ENCODE results near the gene NLN.

- TF ChIP-seq HNF1B (CRISPR knock-in tag; IDR thresholded peaks at IDR 0.05) = no peak
- no peak for TF ChIP-seq ZHX1 (CRISPR knock-in tag; IDR thresholded peaks at IDR 0.05; ENCODE audit: low read depth)
- no peak for TF ChIP-seq EP300 (IDR thresholded peaks at IDR 0.05; ENCODE audit: low read depth in 2 of 2, low read length in 2 of 2)
- TF ChIP-seq EP300 (CRISPR knock-in tag; IDR thresholded peaks at IDR 0.05; ENCODE audit: borderline replicate concordance) = no peak
- no peak for TF ChIP-seq KLF12 (CRISPR knock-in tag; IDR thresholded peaks at IDR 0.05; ENCODE audit: borderline replicate concordance)
- no peak for TF ChIP-seq ZNF792 (CRISPR knock-in tag; IDR thresholded peaks at IDR 0.05)
- no peak for TF ChIP-seq TEAD2 (CRISPR knock-in tag; IDR thresholded peaks at IDR 0.05)
- TF ChIP-seq KMT2B (CRISPR knock-in tag; IDR thresholded peaks at IDR 0.05) = no peak
- no peak for TF ChIP-seq SP1 (IDR thresholded peaks at IDR 0.05)
- no peak for TF ChIP-seq SP1 (CRISPR knock-in tag; IDR thresholded peaks at IDR 0.05)
- TF ChIP-seq ZNF496 (CRISPR knock-in tag; IDR thresholded peaks at IDR 0.05; ENCODE audit: insufficient replicate concordance) = no peak
- TF ChIP-seq ETV6 (CRISPR knock-in tag; conservative IDR thresholded peaks at IDR 0.05) = no peak
- no peak for TF ChIP-seq KIAA2018 (CRISPR knock-in tag; IDR thresholded peaks at IDR 0.05; ENCODE audit: borderline replicate concordance)
- TF ChIP-seq NR0B2 (CRISPR knock-in tag; IDR thresholded peaks at IDR 0.05) = no peak
Observed at GRCh38 chr5:65819215-65819904, 97.4 kb downstream of the NLN start.

All from HepG2 (cell line).